Progenitor cell of endocrine pancreas (in vitro differentiated cells): ENCODE results near the gene TET1. TPM values are rescaled to one million over a fixed set of nuclear protein-coding genes. Genes with fewer than 3 reads are reported as not detected.
A peak's percentile ranks its signal among the peaks of the same experiment; 100 is the strongest.

ENCODE experiments used
- DNase-seq: peaks from one replicate; pipeline ENCODE4 v3.0.0; 2021; ENCODE audit warnings: low spot score; ENCODE audit not compliant: unreplicated experiment
- H3K27ac Mint-ChIP-seq: 2 replicates; pipeline ENCODE4 v1.8.0; 2021; ENCODE audit warnings: mild to moderate bottlenecking, moderate library complexity, mixed read lengths
- H3K27me3 Mint-ChIP-seq: 2 replicates; pipeline ENCODE4 v1.8.0; 2021; ENCODE audit warnings: mixed read lengths
- H3K36me3 Mint-ChIP-seq: 2 replicates; pipeline ENCODE4 v1.8.0; 2022; ENCODE audit warnings: mixed read lengths; ENCODE audit not compliant: insufficient read depth
- H3K4me1 Mint-ChIP-seq: 2 replicates; pipeline ENCODE4 v1.8.0; 2021; ENCODE audit warnings: low read depth, mixed read lengths
- H3K4me3 Mint-ChIP-seq: 2 replicates; pipeline ENCODE4 v1.8.0; 2021; ENCODE audit warnings: low read depth, mild to moderate bottlenecking, moderate library complexity, mixed read lengths
- H3K9me3 Mint-ChIP-seq: 2 replicates; pipeline ENCODE4 v1.8.0; 2021; ENCODE audit warnings: low read depth, mixed read lengths
- total RNA-seq: library from RNA; stranded (reverse); gene quantifications from 2 replicates; pipeline ENCODE4 v1.2.1, GENCODE V29; 2021
- TF ChIP-seq, protein P1 (sequence below): fragments of 200-600 bp; sonication (generic); IDR thresholded peaks from one replicate; pipeline ENCODE4 v1.5.0; 2021; ENCODE audit warnings: antibody characterized with exemption, mild to moderate bottlenecking; ENCODE audit not compliant: unreplicated experiment

TET1 gene
- total RNA-seq, 1 donor from 2014 or later, result 37.3 TPM

DNA sequence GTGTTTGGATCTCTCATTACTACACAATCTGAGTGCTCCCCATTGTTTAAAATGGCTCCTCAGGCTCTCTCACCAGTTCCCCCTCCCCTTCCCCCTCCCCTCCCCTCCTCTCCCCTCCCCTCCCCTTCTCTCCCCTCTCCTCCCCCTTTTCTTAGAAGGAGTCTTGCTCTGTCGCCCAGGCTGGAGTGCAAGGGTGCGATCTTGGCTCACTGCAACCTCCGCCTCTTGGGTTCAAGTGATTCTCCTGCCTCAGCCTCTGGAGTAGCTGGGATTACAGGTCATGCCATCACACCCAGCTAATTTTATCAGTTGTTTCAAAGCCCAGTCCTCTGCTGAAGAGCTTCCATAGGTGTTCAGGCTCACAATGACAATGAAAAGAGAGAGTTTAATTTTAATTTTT lies 157.3 kb downstream of the TET1 start:
- H3K36me3 Mint-ChIP-seq, result peaks cover 2% of the 10 kb centered on the region
- H3K9me3 Mint-ChIP-seq, result no peaks in the 10 kb centered on the region
- no peaks in the 10 kb centered on the region for H3K27me3 Mint-ChIP-seq
- no peak for DNase-seq
- H3K4me1 Mint-ChIP-seq, result peaks cover 6% of the 10 kb centered on the region
- H3K4me3 Mint-ChIP-seq, result no peak overlapping the region
- TF ChIP-seq, protein P1, sequence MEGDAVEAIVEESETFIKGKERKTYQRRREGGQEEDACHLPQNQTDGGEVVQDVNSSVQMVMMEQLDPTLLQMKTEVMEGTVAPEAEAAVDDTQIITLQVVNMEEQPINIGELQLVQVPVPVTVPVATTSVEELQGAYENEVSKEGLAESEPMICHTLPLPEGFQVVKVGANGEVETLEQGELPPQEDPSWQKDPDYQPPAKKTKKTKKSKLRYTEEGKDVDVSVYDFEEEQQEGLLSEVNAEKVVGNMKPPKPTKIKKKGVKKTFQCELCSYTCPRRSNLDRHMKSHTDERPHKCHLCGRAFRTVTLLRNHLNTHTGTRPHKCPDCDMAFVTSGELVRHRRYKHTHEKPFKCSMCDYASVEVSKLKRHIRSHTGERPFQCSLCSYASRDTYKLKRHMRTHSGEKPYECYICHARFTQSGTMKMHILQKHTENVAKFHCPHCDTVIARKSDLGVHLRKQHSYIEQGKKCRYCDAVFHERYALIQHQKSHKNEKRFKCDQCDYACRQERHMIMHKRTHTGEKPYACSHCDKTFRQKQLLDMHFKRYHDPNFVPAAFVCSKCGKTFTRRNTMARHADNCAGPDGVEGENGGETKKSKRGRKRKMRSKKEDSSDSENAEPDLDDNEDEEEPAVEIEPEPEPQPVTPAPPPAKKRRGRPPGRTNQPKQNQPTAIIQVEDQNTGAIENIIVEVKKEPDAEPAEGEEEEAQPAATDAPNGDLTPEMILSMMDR, result no peak
- no peak overlapping the region for H3K27ac Mint-ChIP-seq

DNA sequence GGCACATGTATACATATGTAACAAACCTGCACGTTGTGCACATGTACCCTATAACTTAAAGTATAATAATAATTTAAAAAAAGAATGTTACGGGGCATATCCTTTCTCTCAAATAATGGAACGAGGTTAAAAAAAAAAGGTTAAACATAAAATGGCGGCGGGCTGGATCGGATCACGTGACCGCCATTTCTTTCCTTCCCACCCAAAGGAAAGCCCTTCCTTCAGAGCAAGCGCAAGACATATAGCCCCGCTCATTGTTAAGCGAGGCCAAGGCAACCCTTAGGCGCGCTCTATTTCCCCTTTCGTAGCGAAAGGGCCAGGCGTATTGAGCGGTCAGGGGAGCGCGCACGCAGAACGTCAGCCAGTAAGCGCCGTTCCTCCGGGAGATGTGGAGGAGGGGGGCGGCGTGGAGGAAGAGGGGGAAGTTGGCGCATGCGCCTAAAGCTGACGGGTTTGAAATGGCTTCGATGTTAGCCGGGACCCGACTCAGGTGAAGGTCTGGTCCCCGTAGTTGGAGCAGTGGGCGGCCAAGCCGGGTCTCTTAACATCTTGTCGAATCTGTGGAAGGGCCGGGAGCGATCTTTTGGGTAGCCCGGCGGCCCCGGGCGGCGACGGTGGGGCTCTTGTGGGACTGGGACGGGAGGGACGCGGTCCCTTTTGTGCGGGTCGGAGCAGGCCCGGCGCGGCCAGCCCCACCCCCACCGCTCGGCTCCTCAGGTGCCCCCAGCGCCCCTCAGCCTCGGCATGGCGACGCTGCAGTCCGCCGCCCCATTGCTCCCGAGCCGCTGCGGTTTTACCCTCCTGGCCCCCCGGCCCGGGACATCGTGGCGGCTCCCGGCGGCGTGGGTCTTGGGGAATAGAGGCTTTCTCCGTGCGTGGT lies 160.9 kb downstream of the TET1 start, which contains the start of gene CCAR1:
Gene CCAR1, plus strand, starts transcription at position 447 of the 880 bp plus-strand sequence. CDS start 1,266 bp downstream, outside the sequence.
- Mint-ChIP-seq H3K27ac (peak within 1 kb of the TSS; percentile 100), H3K27me3 (no peaks in the 10 kb centered on the region), H3K36me3 (peaks cover 14% of the 10 kb centered on the region), H3K4me1 (peaks cover 8% of the 10 kb centered on the region), H3K9me3 (no peaks in the 10 kb centered on the region), H3K4me3 (peak within 1 kb of the TSS; percentile 98)
- TF ChIP-seq, protein P1, result no peak
- peak; percentile 92 for DNase-seq

DNA sequence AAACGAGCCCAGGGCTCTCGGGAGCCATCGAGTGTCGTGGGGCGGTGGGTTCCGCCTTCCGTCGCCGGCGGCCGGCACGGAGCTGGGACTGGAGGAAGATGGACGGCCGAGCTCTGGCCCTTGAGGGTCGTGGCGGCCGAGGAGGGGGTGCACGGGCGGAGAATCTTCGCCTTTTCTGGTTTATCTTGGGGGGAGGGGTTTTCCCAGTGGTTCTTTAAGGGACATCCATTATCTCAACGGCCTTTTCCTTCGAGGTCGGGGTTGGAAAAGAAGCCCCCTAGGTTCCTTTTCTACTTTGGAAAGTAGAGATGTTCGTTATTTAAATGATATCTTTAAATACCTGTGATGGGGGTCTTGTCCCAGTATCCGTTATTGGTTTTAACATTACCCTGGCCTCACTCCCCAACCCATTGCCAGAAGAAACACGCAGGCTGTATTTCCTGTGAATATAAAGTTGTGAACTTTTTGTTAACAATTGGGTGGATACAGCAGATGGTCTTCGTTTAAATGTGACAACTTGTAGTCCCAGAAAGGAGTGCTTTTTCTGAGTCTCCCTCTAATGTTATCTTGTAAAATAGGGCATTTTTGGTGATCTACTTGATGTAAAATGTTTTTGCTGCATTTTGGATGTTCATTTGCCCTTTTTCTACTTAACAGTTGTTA lies 161.7 kb downstream of the TET1 start:
- peak overlapping the region; percentile 100 for H3K27ac Mint-ChIP-seq
- TF ChIP-seq, protein P1, result no peak
- no peak for DNase-seq
- H3K9me3 Mint-ChIP-seq, result no peaks in the 10 kb centered on the region
- no peaks in the 10 kb centered on the region for H3K27me3 Mint-ChIP-seq
- H3K4me1 Mint-ChIP-seq, result peaks cover 8% of the 10 kb centered on the region
- peak overlapping the region; percentile 98 for H3K4me3 Mint-ChIP-seq
- H3K36me3 Mint-ChIP-seq, result peaks cover 18% of the 10 kb centered on the region

GRCh38 chr10:68725016-68725415 lies 164.9 kb downstream of the TET1 start:
- Mint-ChIP-seq H3K36me3 (peaks cover 23% of the 10 kb centered on the region), H3K27ac (no peak overlapping the region), H3K4me1 (peaks cover 8% of the 10 kb centered on the region), H3K9me3 (no peaks in the 10 kb centered on the region), H3K27me3 (no peaks in the 10 kb centered on the region), H3K4me3 (no peak overlapping the region)
- DNase-seq, result no peak
- TF ChIP-seq, protein P1, result no peak

- H3K4me1 Mint-ChIP-seq, result peaks cover 5% of the 10 kb centered on the region
- H3K27ac Mint-ChIP-seq, result no peak overlapping the region
- DNase-seq, result no peak
- H3K27me3 Mint-ChIP-seq, result no peaks in the 10 kb centered on the region
- peaks cover 25% of the 10 kb centered on the region for H3K36me3 Mint-ChIP-seq
- TF ChIP-seq, protein P1, result no peak
- no peak overlapping the region for H3K4me3 Mint-ChIP-seq
- H3K9me3 Mint-ChIP-seq, result no peaks in the 10 kb centered on the region
Measured at GRCh38 chr10:68727146-68727545, 167.0 kb downstream of the TET1 start.
